GM12878 (cell line): ENCODE measurements around the gene NUP205. TPM values are rescaled to one million over a fixed set of nuclear protein-coding genes. Genes with fewer than 3 reads are reported as not detected.

Source experiments
- ATAC-seq: fragments of 200-7000 bp; cut with Tn5 transposase; 3 replicates; pipeline ENCODE4 v1.9.1; 2020; ENCODE audit warnings: mild to moderate bottlenecking, moderate library complexity
- BruUV-seq: library from RNA; stranded (reverse); fragments of 400-500 nt; replicated peaks from 2 replicates; lab custom pipeline; 2021; lab: Mats Ljungman, UMichigan
- CTCF ChIA-PET: fragments of 300-600 bp; sonication (Branson Sonifier 250); formaldehyde crosslinking; extraction: SDS; loops from one replicate; lab custom pipeline; 2021; ENCODE audit warnings: inconsistent platforms; lab: Yijun Ruan, JAX
- POLR2A ChIA-PET: fragments of 350-600 bp; formaldehyde crosslinking; extraction: SDS; loops from one replicate; lab custom pipeline; 2021; ENCODE audit warnings: inconsistent platforms; lab: Charles Lee
- RAD21 ChIA-PET: fragments of 300-600 bp; sonication (Branson Sonifier 250); formaldehyde crosslinking; loops from one replicate; lab custom pipeline; 2023; ENCODE audit warnings: antibody characterized with exemption; ENCODE audit not compliant: unreplicated experiment; lab: Charles Lee
- SMC1A ChIA-PET: fragments of 300-600 bp; sonication (Branson Sonifier 250); formaldehyde crosslinking; loops from one replicate; lab custom pipeline; 2023; ENCODE audit not compliant: unreplicated experiment, uncharacterized antibody; lab: Charles Lee
- DNase-seq: peaks from one replicate; pipeline ENCODE4 v3.0.0-alpha.2; 2011; ENCODE audit warnings: low read depth, low spot score
- FAIRE-seq: peaks from 3 replicates; lab custom pipeline; 2011; peaks lifted over from hg19 to GRCh38; lab: Jason Lieb, UNC
- H2AFZ ChIP-seq: 2 replicates; pipeline ENCODE4 v1.6.0; 2011; ENCODE audit warnings: low read depth, low read length, control low read depth; ENCODE audit not compliant: control insufficient read depth
- H3K27ac ChIP-seq: 2 replicates; pipeline ENCODE4 v1.5.1; 2011; ENCODE audit warnings: control low read depth; ENCODE audit not compliant: control insufficient read depth, insufficient read depth
- H3K27me3 ChIP-seq, 2 experiments: replicated peaks in 1 of 2; 2 replicates each; pipeline versions ENCODE4 v1.6.0 to v1.6.1; 2011; ENCODE audit warnings: low read length in 1 of 2; ENCODE audit not compliant: control insufficient read depth in 2 of 2, insufficient read depth in 2 of 2
- H3K36me3 ChIP-seq, 2 experiments: 2 replicates each; pipeline ENCODE4 v1.5.1; 2011; ENCODE audit warnings: low read length in 1 of 2; ENCODE audit not compliant: control insufficient read depth in 2 of 2, insufficient read depth in 2 of 2
- H3K4me1 ChIP-seq: 2 replicates; pipeline ENCODE4 v1.6.1; 2011; ENCODE audit warnings: mild to moderate bottlenecking, low read length, moderate library complexity, mixed read lengths; ENCODE audit not compliant: control insufficient read depth, insufficient read depth
- H3K4me2 ChIP-seq: 2 replicates; pipeline ENCODE4 v1.6.0; 2011; ENCODE audit warnings: control low read depth; ENCODE audit not compliant: control insufficient read depth, insufficient read depth
- H3K4me3 ChIP-seq: fragments of 200-600 bp; sonication (generic); 2 replicates; pipeline ENCODE4 v1.5.1; 2016
- H3K79me2 ChIP-seq: 2 replicates; pipeline ENCODE4 v1.6.0; 2011; ENCODE audit warnings: low read length; ENCODE audit not compliant: control insufficient read depth, insufficient read depth
- H3K9ac ChIP-seq: 2 replicates; pipeline ENCODE4 v1.8.0; 2011; ENCODE audit warnings: low read length, control low read depth, mixed read lengths; ENCODE audit not compliant: control insufficient read depth, insufficient read depth
- H3K9me3 ChIP-seq: replicated peaks from 3 replicates; pipeline ENCODE4 v1.5.1; 2011; ENCODE audit warnings: mild to moderate bottlenecking, low read length; ENCODE audit not compliant: control insufficient read depth, insufficient read depth
- H4K20me1 ChIP-seq: 2 replicates; pipeline ENCODE4 v1.6.0; 2011; ENCODE audit not compliant: control insufficient read depth, insufficient read depth
- BCL11A ChIP-seq: IDR thresholded peaks from 2 replicates; pipeline ENCODE4 v1.6.1; 2011; ENCODE audit warnings: low read depth, low read length
- EP300 ChIP-seq, 2 experiments: fragments of 150-350 bp in 1 of 2; IDR thresholded peaks; 2 replicates each; pipeline ENCODE4 v1.6.1; 2011 to 2012; ENCODE audit warnings: low read depth in 2 of 2, low read length in 2 of 2, borderline replicate concordance in 1 of 2, improper control_type of control experiment in 1 of 2, inconsistent platforms in 1 of 2; ENCODE audit not compliant: control insufficient read depth in 1 of 2
- FOS ChIP-seq: IDR thresholded peaks from 3 replicates; pipeline ENCODE4 v1.6.1; 2011; ENCODE audit warnings: borderline replicate concordance; ENCODE audit not compliant: insufficient read length; ENCODE audit errors: extremely low read depth
- JUND ChIP-seq: IDR thresholded peaks from 2 replicates; pipeline ENCODE4 v1.6.1; 2012; ENCODE audit warnings: low read depth, mild to moderate bottlenecking, low read length, improper control_type of control experiment, moderate library complexity
- SREBF2 ChIP-seq: IDR thresholded peaks from 2 replicates; pipeline ENCODE4 v1.6.1; 2012; ENCODE audit warnings: mild to moderate bottlenecking, low read length
- SUZ12 ChIP-seq: fragments of 200-600 bp; sonication (generic); IDR thresholded peaks from one replicate; pipeline ENCODE4 v1.6.1; 2018; ENCODE audit warnings: antibody characterized with exemption, mild to moderate bottlenecking; ENCODE audit not compliant: unreplicated experiment
- WGBS: methylation state at CpG from one replicate; pipeline ENCODE4 v1.1.6; 2016; ENCODE audit warnings: low lambda C conversion rate; ENCODE audit not compliant: insufficient replicate concordance, insufficient coverage; ENCODE audit errors: missing lambda C conversion rate; 5-methylcytosine and 5-hydroxymethylcytosine counted together
- in situ Hi-C: fragments of 300-500 bp; cut with MboI; formaldehyde crosslinking; loops from 9 replicates; pipeline ENCODE4 v1.14.3; 2018; ENCODE audit warnings: mixed read lengths
- intact Hi-C: fragments of 100-400 bp; cut with micrococcal nuclease; formaldehyde crosslinking; loops from one replicate; pipeline ENCODE4 v1.14.2; 2022; ENCODE audit not compliant: unreplicated experiment
- polyA plus RNA-seq, 11 experiments: library from polyadenylated mRNA; depleted of rRNA in 4 of 11; unstranded in 6 of 11; stranded (reverse) in 5 of 11; fragments of >200 nt; fragmentation: Nextera tagmentation in 4 of 11; fragmentation: Illumina TruSeq in 1 of 11; extraction: Ambion mirVana in 4 of 11; extraction: Trizol in 1 of 11; gene quantifications; 1 replicate in 1 of 11; 2 replicates in 10 of 11; pipeline versions ENCODE4 v1.2.1 to v1.2.3, GENCODE V29; 2011 to 2016; ENCODE audit warnings: inconsistent platforms in 2 of 11, missing spikeins in 2 of 11, low read depth in 1 of 11
- total RNA-seq, 4 experiments: library from RNA; depleted of rRNA in 3 of 4; stranded (reverse); fragments of >200 nt in 3 of 4; fragmentation: Illumina TruSeq in 1 of 4; extraction: Trizol in 1 of 4; gene quantifications; 2 replicates each; pipeline versions ENCODE4 v1.2.1 to v1.2.3, GENCODE V29; 2013 to 2021
- TF ChIP-seq, protein P1 (sequence below): fragments of 450-650 bp; conservative IDR thresholded peaks from 2 replicates; pipeline ENCODE4 v1.6.1; 2017; ENCODE audit warnings: mild to moderate bottlenecking, moderate library complexity

NUP205 gene
- total and polyA plus RNA-seq, 10 of the 15 experiments (the other 5 are each of a cell fraction or from before 2014, with no cell fraction given), result 41.4 to 110 (median 85.9) TPM

DNA sequence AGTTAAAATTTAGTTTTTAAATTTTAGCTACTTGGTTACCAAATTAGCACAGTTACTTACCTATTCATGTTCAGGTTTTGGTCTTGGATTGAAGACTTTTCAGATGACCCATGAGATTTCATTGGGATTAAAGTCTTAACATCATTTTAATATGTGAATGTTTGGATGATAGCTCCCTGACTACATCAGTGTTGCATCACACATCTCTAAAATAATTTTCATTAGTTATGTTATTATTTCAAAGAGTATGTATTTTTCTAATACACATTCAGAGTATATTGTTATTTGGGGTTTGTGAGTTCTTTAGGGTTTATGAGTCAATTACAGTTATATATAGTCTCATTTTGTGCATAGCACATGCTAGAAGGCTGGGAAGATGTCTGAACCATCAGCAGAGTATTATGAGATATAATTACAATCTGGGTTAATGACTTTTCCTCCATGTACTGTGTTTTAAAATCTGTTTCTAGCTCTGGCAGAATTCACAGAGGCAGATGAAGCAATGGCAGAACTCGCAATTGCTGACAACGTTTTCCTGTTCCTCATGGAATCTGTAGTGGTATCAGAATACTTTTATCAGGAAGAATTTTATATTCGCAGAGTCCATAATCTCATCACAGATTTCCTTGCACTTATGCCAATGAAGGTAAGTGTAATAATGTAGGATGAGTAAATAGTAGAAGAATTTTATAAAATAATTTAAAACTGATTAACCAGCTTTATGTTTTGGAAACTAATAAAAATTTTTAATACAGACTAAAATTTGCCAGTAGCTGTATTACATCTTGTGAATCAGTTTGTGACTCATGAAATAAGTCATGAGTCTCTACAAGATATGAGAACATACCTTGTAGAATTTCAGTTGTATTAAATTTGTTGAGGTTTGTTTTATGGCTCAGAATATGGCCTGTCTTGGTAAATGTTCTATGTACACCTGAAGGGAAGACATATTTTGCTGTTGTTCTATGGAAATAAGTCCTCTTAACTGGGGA is 26.9 kb downstream of the NUP205 start (continued):
- TF ChIP-seq JUND (no peak), EP300 (IDR thresholded peaks at IDR 0.05; ENCODE audit: borderline replicate concordance in 1 of 2, control insufficient read depth in 1 of 2, low read depth in 2 of 2, low read length in 2 of 2) (no peak)

DNA sequence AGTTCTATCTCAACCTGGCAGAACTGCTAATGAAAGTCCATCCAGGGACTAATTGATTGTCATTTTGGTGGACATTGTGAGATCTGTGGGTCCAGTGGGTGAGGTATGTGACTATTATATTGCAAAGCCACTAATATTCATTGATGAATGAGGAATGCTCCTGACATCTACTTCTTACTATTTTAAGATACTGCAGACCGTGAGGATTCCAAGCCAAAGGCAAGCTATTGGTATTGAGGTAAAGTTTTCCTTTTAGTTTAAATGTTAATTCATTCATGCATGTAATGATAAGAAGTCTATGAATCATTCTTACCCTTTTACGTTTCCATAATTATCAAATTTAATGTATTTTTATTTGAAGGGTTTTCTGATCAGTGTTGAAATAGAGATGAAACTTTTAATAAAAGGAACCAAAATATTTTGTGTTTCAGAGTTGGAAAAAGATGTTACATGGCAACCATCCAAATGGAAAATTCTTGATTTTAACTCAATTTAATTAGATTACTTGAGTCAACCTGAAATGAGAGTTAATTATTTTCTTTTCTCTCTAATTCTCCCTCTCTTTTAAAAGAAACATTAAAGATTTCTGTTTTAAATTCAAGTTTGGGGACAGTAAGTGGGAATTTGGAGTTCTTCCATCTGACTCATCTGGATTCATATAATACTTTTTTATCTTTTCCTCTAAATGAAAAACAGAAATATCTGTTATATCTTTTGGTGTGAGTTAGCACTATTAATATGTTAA is 39.6 kb downstream of the NUP205 start:
- SMC1A ChIA-PET, result interaction anchor here (1.0 to 1.2 kb wide), 4 partner anchors 11 to 48 kb away, joined by 3 to 6 read pairs (median 4); no protein-coding TSS in a partner anchor
- in situ Hi-C loops, result no loop called here
- intact Hi-C loops, result no loop called here
- H4K20me1 ChIP-seq, result no peaks in the 10 kb centered on the region
- BruUV-seq, result no TSS peak
- no peaks in the 10 kb centered on the region for H3K79me2 ChIP-seq
- H2AFZ ChIP-seq, result no peak overlapping the region
- TF ChIP-seq FOS (no peak), BCL11A (no peak), JUND (no peak), SUZ12 (no peak), SREBF2 (no peak)
- TF ChIP-seq, protein P1, sequence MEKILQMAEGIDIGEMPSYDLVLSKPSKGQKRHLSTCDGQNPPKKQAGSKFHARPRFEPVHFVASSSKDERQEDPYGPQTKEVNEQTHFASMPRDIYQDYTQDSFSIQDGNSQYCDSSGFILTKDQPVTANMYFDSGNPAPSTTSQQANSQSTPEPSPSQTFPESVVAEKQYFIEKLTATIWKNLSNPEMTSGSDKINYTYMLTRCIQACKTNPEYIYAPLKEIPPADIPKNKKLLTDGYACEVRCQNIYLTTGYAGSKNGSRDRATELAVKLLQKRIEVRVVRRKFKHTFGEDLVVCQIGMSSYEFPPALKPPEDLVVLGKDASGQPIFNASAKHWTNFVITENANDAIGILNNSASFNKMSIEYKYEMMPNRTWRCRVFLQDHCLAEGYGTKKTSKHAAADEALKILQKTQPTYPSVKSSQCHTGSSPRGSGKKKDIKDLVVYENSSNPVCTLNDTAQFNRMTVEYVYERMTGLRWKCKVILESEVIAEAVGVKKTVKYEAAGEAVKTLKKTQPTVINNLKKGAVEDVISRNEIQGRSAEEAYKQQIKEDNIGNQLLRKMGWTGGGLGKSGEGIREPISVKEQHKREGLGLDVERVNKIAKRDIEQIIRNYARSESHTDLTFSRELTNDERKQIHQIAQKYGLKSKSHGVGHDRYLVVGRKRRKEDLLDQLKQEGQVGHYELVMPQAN, result no peak
- TF ChIP-seq, all 136 proteins: peak for 0
- POLR2A ChIA-PET, result interaction anchor here (1.0 kb wide), 1 partner anchor 18 kb away, joined by 3 read pairs; no protein-coding TSS in a partner anchor
- H3K9ac ChIP-seq, result no peak overlapping the region
- no peaks in the 10 kb centered on the region for H3K4me1 ChIP-seq
- no peak for DNase-seq
- ATAC-seq, result no peak
- CTCF ChIA-PET, result interaction anchor here (0.6 to 1.6 kb wide), 4 partner anchors 12 to 343 kb away, joined by 3 to 8 read pairs (median 3); no protein-coding TSS in a partner anchor
- no peak overlapping the region for H3K27ac ChIP-seq
- H3K27me3 ChIP-seq, result no peaks in the 10 kb centered on the region
- 57% methylated on average over 2 of the region's 2 CpGs for WGBS
- FAIRE-seq, result no peak
- RAD21 ChIA-PET, result interaction anchor here (1.2 kb wide), 1 partner anchor 11 kb away, joined by 3 read pairs; no protein-coding TSS in a partner anchor
- H3K36me3 ChIP-seq, result peaks cover 0 to 44% of the 10 kb centered on the region in 2 experiments
- H3K4me2 ChIP-seq, result no peak overlapping the region
- H3K4me3 ChIP-seq, result no peak overlapping the region
- no peaks in the 10 kb centered on the region for H3K9me3 ChIP-seq
